SK-N-SH (cell line): ENCODE measurements around the gene ESM1. TPM values are rescaled to one million over a fixed set of nuclear protein-coding genes. Genes with fewer than 3 reads are reported as not detected.

Experiments used
- CTCF ChIA-PET: fragments of 300-600, 350-600 bp; formaldehyde crosslinking; extraction: SDS; loops from one replicate; lab custom pipeline; 2021; lab: Yijun Ruan, JAX
- POLR2A ChIA-PET: fragments of 350-600 bp; sonication (Branson Sonifier 250); formaldehyde crosslinking; extraction: SDS; loops from one replicate; lab custom pipeline; 2020; ENCODE audit warnings: antibody characterized with exemption, inconsistent platforms; lab: Yijun Ruan, JAX
- DNase-seq: peaks from one replicate; pipeline ENCODE4 v3.0.0; 2012
- H2AFZ ChIP-seq: fragments of 200-600 bp; sonication (generic); 2 replicates; pipeline ENCODE4 v1.8.1; 2016; ENCODE audit warnings: antibody characterized with exemption, mild to moderate bottlenecking, low read depth
- H3F3A ChIP-seq: fragments of 200-600 bp; sonication (generic); replicated peaks from 2 replicates; pipeline ENCODE3; 2016; ENCODE audit warnings: antibody characterized with exemption, mild to moderate bottlenecking; ENCODE audit not compliant: insufficient read depth
- H3K27ac ChIP-seq, 2 experiments: fragments of 200-500 bp in 1 of 2; fragments of 200-600 bp in 1 of 2; sonication (Bioruptor generic) in 1 of 2; sonication (generic), shearing (Covaris generic) in 1 of 2; 2 replicates each; pipeline versions ENCODE4 v1.5.1 to v1.6.1; 2014 to 2016; ENCODE audit warnings: low read depth in 2 of 2, inconsistent platforms in 1 of 2, low read length in 1 of 2, mild to moderate bottlenecking in 1 of 2, mixed read lengths in 1 of 2
- H3K27me3 ChIP-seq: fragments of 200-600 bp; sonication (generic), shearing (Covaris generic); 2 replicates; pipeline ENCODE4 v1.6.1; 2016; ENCODE audit warnings: mixed run types; ENCODE audit not compliant: insufficient read depth
- H3K36me3 ChIP-seq, 2 experiments: fragments of 200-500 bp in 1 of 2; fragments of 200-600 bp in 1 of 2; sonication (Bioruptor generic) in 1 of 2; sonication (generic) in 1 of 2; replicated peaks in 1 of 2; 2 replicates each; pipeline versions ENCODE3 to v1.5.1; 2014 to 2016; ENCODE audit warnings: low read length in 1 of 2, mild to moderate bottlenecking in 1 of 2; ENCODE audit not compliant: insufficient read depth in 2 of 2, control insufficient read depth in 1 of 2
- H3K4me1 ChIP-seq, 2 experiments: fragments of 200-500 bp in 1 of 2; fragments of 200-600 bp in 1 of 2; sonication (Bioruptor generic) in 1 of 2; sonication (generic), shearing (Covaris generic) in 1 of 2; 2 replicates each; pipeline versions ENCODE4 v1.5.1 to v1.6.1; 2014 to 2016; ENCODE audit warnings: low read depth in 1 of 2, low read length in 1 of 2, mixed run types in 1 of 2; ENCODE audit not compliant: insufficient read depth in 2 of 2, control insufficient read depth in 1 of 2
- H3K4me2 ChIP-seq: fragments of 200-600 bp; sonication (generic), shearing (Covaris generic); 2 replicates; pipeline ENCODE4 v1.6.1; 2017; ENCODE audit warnings: mixed run types
- H3K4me3 ChIP-seq, 2 experiments: fragments of 200-500 bp in 1 of 2; fragments of 200-600 bp in 1 of 2; sonication (Bioruptor generic) in 1 of 2; sonication (generic), shearing (Covaris generic) in 1 of 2; 2 replicates each; pipeline versions ENCODE4 v1.5.1 to v1.8.1; 2014 to 2016; ENCODE audit warnings: low read depth in 2 of 2, inconsistent platforms in 1 of 2, low read length in 1 of 2, mild to moderate bottlenecking in 1 of 2, mixed read lengths in 1 of 2, moderate library complexity in 1 of 2
- H3K79me2 ChIP-seq: fragments of 200-600 bp; sonication (generic); 2 replicates; pipeline ENCODE4 v1.8.1; 2017; ENCODE audit warnings: mild to moderate bottlenecking; ENCODE audit not compliant: insufficient read depth
- H3K9ac ChIP-seq: fragments of 200-600 bp; sonication (generic); 2 replicates; pipeline ENCODE4 v1.6.1; 2017; ENCODE audit warnings: mixed run types
- H3K9me2 ChIP-seq: fragments of 200-600 bp; sonication (generic); 2 replicates; pipeline ENCODE4 v1.6.1; 2017; ENCODE audit warnings: mixed run types
- H3K9me3 ChIP-seq: fragments of 200-600 bp; sonication (generic); 2 replicates; pipeline ENCODE4 v1.6.1; 2017; ENCODE audit warnings: mixed run types, mild to moderate bottlenecking, moderate library complexity
- H4K20me1 ChIP-seq: fragments of 200-600 bp; sonication (generic); 2 replicates; pipeline ENCODE4 v1.6.1; 2017; ENCODE audit warnings: mild to moderate bottlenecking, mixed run types; ENCODE audit not compliant: insufficient read depth
- ELF1 ChIP-seq: IDR thresholded peaks from 2 replicates; pipeline ENCODE4 v1.4.0; 2012
- EP300 ChIP-seq, 2 experiments: IDR thresholded peaks; 2 replicates each; pipeline versions ENCODE4 v1.4.0 to v1.6.1; 2012; ENCODE audit warnings: borderline replicate concordance in 1 of 2, low read depth in 1 of 2, low read length in 1 of 2
- EZH2phosphoT487 ChIP-seq: fragments of 200-600 bp; sonication (generic); IDR thresholded peaks from 2 replicates; pipeline ENCODE4 v1.6.1; 2017; ENCODE audit warnings: low read depth, mixed run types, mild to moderate bottlenecking, antibody characterized with exemption, moderate library complexity, borderline replicate concordance
- FOXJ3 ChIP-seq: sonication (generic); formaldehyde crosslinking; IDR thresholded peaks from 2 replicates; pipeline ENCODE4 v1.5.1; 2020; ENCODE audit warnings: mild to moderate bottlenecking, missing genetic modification reagents
- GABPA ChIP-seq: IDR thresholded peaks from 2 replicates; pipeline ENCODE4 v1.4.0; 2012; ENCODE audit warnings: low read depth, mild to moderate bottlenecking
- JUND ChIP-seq: IDR thresholded peaks from 2 replicates; pipeline ENCODE4 v1.4.0; 2012
- MXI1 ChIP-seq: IDR thresholded peaks from 2 replicates; pipeline ENCODE4 v1.6.1; 2012; ENCODE audit warnings: mild to moderate bottlenecking, low read depth, low read length, improper control_type of control experiment
- RCOR1 ChIP-seq: fragments of 150-350 bp; IDR thresholded peaks from 2 replicates; pipeline ENCODE4 v1.6.1; 2017; ENCODE audit warnings: antibody characterized with exemption, low read length
- RFX5 ChIP-seq: IDR thresholded peaks from 2 replicates; pipeline ENCODE4 v1.6.1; 2012; ENCODE audit warnings: mild to moderate bottlenecking, improper control_type of control experiment, low read length
- RXRA ChIP-seq: IDR thresholded peaks from 2 replicates; pipeline ENCODE4 v1.4.0; 2012; ENCODE audit warnings: low read depth, mild to moderate bottlenecking, borderline replicate concordance
- TCF12 ChIP-seq: IDR thresholded peaks from 2 replicates; pipeline ENCODE4 v1.4.0; 2012
- TEAD4 ChIP-seq: IDR thresholded peaks from 2 replicates; pipeline ENCODE4 v1.4.0; 2012; ENCODE audit warnings: mild to moderate bottlenecking, borderline replicate concordance; ENCODE audit not compliant: insufficient read depth
- USF1 ChIP-seq: IDR thresholded peaks from 2 replicates; pipeline ENCODE4 v1.4.0; 2012; ENCODE audit warnings: low read depth, borderline replicate concordance
- ZBTB33 ChIP-seq: IDR thresholded peaks from 2 replicates; pipeline ENCODE4 v1.4.0; 2012; ENCODE audit warnings: low read depth, borderline replicate concordance
- WGBS: methylation state at CpG from one replicate; pipeline ENCODE4 v1.1.6; 2017; ENCODE audit warnings: low lambda C conversion rate; 5-methylcytosine and 5-hydroxymethylcytosine counted together
- polyA plus RNA-seq, 3 experiments: library from polyadenylated mRNA; depleted of rRNA; stranded (reverse); fragments of >200 nt; gene quantifications; 2 replicates each; pipeline ENCODE4 v1.2.3, GENCODE V29; 2012
- TF ChIP-seq, protein P1 (sequence below): fragments of 150-350 bp; IDR thresholded peaks from 2 replicates; pipeline ENCODE4 v1.6.1; 2017; ENCODE audit warnings: antibody characterized with exemption, low read length, low read depth, borderline replicate concordance
- TF ChIP-seq, protein P2 (sequence below): fragments of 150-350 bp; IDR thresholded peaks from 2 replicates; pipeline ENCODE4 v1.6.1; 2016; ENCODE audit warnings: mild to moderate bottlenecking, low read depth, low read length
- TF ChIP-seq, protein P3 (sequence below): IDR thresholded peaks from 2 replicates; pipeline ENCODE4; 2012

Gene ESM1
- polyA plus RNA-seq, 1 of the 3 experiments (the other 2 are of a cell fraction), result 36.5 TPM

DNA sequence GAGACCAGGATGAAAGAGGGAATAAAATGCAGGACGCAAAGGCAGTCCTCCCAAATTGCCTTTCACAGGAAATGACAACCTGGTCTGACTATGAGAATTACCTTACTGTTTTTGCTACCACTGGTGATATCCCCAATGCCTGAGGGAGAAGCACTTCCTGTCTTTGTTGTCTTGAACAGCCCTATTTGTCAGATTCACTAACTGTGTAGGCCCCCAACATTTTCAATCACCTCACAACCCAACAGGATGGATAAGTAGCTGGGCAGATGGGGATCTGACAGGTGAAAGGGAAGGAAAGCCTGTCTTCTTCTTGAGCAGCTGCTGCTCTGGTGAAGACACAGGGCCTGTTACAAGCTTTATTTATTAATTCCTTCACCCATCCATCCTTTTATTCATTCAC, 9.7 kb downstream of the ESM1 start:
- Histone ChIP-seq H3K79me2 (peaks cover 16% of the 10 kb centered on the region), H4K20me1 (no peaks in the 10 kb centered on the region), H3F3A (no peaks in the 10 kb centered on the region), H3K4me3 (no peak overlapping the region), H3K36me3 (peaks cover 0 to 4% of the 10 kb centered on the region in 2 experiments), H3K27ac (no peak overlapping the region), H3K27me3 (no peaks in the 10 kb centered on the region), H3K9ac (no peak overlapping the region), H3K9me2 (no peaks in the 10 kb centered on the region), H3K4me1 (no peaks in the 10 kb centered on the region), H3K4me2 (no peak overlapping the region), H2AFZ (no peak overlapping the region), H3K9me3 (no peaks in the 10 kb centered on the region)
- 25% methylated on average over 1 of the region's 1 CpG for WGBS
- no peak for DNase-seq
- ChIA-PET POLR2A (no interaction called here), CTCF (interaction anchor here (1.0 to 1.4 kb wide), 3 partner anchors 16 to 732 kb away, joined by 3 to 7 read pairs (median 3); no protein-coding TSS in a partner anchor)
- TF ChIP-seq USF1 (no peak), EZH2phosphoT487 (no peak), TCF12 (no peak), TEAD4 (no peak), FOXJ3 (CRISPR knock-in tag) (no peak), GABPA (no peak), MXI1 (no peak), ZBTB33 (no peak), EP300 (IDR thresholded peaks at IDR 0.05; ENCODE audit: borderline replicate concordance in 1 of 2, low read depth in 1 of 2, low read length in 1 of 2) (no peak), RCOR1 (no peak), RFX5 (no peak), JUND (no peak), RXRA (no peak), ELF1 (no peak)
- TF ChIP-seq, protein P1, sequence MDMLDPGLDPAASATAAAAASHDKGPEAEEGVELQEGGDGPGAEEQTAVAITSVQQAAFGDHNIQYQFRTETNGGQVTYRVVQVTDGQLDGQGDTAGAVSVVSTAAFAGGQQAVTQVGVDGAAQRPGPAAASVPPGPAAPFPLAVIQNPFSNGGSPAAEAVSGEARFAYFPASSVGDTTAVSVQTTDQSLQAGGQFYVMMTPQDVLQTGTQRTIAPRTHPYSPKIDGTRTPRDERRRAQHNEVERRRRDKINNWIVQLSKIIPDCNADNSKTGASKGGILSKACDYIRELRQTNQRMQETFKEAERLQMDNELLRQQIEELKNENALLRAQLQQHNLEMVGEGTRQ, result no peak
- TF ChIP-seq, protein P2, sequence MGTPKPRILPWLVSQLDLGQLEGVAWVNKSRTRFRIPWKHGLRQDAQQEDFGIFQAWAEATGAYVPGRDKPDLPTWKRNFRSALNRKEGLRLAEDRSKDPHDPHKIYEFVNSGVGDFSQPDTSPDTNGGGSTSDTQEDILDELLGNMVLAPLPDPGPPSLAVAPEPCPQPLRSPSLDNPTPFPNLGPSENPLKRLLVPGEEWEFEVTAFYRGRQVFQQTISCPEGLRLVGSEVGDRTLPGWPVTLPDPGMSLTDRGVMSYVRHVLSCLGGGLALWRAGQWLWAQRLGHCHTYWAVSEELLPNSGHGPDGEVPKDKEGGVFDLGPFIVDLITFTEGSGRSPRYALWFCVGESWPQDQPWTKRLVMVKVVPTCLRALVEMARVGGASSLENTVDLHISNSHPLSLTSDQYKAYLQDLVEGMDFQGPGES, result no peak
- TF ChIP-seq, protein P3, sequence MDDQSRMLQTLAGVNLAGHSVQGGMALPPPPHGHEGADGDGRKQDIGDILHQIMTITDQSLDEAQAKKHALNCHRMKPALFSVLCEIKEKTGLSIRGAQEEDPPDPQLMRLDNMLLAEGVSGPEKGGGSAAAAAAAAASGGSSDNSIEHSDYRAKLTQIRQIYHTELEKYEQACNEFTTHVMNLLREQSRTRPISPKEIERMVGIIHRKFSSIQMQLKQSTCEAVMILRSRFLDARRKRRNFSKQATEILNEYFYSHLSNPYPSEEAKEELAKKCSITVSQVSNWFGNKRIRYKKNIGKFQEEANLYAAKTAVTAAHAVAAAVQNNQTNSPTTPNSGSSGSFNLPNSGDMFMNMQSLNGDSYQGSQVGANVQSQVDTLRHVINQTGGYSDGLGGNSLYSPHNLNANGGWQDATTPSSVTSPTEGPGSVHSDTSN, result no peak
